ENCODE measurements around the gene AP3S2.
"Not testable (repeated sequence)": the region's sequence is repeated elsewhere in the genome, so short reads cannot be mapped to it uniquely, and the experiment has no call there.

AP3S2 gene

DNA sequence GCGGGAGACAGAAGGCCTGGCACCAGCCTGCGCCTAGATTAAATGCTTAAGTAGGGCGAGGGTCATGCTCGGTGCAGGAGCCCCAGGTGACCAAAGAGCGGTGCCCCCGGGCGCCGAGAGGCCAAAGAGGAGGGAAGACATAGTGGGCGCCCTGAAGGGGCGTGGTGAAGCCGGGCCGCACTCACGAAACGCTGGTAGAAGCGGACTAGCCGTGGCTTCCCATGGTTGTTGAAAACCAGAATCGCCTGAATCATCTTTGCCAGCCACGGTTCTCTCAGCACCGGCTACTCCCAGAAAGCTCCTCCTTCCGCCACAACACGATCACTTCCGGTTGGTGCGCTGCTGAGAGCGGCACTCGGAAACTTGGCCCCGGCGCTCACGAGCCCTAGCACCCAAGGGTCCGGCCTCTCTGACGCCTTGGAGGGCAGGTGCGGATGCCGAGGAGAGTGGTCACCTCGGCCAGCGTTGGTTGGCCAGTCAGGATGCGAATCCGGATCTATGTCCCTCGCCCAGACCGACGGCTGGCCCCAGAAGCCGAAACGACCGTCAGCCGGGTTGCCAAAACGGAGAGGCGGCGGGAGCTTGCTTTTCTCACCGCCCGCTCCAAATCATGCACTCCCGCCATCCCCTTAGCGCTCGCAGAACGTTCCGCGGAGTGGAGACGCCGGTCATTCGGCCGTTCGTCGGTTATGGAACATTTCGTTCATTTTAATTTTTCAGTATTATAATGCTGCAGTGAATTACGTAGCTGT, at the start of gene AP3S2:
TSS of gene AP3S2 (minus strand) at position 299 of the 752 bp plus-strand sequence. CDS start at position 254, 45 bp downstream.
- FAIRE-seq: no peak

DNA sequence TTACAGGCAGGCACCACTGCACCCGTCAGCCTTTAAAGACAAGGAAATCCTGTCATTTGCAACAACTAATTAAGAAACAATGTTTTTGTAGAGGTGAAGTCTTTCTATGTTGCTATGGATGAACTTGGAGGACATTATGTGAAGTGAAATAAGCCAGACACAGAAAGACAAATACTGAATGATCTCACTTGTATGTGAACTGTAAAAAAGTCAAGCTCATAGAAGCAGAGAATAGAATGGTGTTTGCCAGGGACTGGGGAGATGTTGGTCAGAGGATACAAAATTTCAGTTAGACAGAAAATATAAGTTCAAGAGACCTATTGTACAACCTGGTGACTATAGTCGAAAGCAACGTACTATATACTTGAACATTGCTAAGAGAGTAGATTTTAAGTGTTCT, 46.1 kb upstream of the AP3S2 start:
- no peak for FAIRE-seq

DNA sequence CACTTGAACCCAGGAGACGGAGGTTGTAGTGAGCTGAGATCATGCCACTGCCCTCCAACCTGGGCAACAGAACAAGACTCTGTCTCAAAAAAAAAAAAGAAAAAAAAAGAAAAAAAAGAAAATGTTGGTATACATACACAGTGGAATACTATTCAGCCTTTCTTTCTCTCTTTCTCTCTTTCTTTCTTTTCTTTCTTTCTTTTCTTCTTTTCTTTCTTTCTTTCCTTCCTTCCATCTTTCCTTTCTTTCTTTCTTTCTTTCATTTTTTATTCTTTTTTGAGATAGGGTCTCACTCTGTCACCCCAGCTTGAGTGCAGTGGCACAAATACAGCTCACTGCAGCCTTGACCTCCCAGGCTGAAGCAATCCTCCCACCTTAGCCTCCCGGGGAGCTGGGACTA, 45.6 kb upstream of the AP3S2 start:
- not testable (repeated sequence) for FAIRE-seq

DNA sequence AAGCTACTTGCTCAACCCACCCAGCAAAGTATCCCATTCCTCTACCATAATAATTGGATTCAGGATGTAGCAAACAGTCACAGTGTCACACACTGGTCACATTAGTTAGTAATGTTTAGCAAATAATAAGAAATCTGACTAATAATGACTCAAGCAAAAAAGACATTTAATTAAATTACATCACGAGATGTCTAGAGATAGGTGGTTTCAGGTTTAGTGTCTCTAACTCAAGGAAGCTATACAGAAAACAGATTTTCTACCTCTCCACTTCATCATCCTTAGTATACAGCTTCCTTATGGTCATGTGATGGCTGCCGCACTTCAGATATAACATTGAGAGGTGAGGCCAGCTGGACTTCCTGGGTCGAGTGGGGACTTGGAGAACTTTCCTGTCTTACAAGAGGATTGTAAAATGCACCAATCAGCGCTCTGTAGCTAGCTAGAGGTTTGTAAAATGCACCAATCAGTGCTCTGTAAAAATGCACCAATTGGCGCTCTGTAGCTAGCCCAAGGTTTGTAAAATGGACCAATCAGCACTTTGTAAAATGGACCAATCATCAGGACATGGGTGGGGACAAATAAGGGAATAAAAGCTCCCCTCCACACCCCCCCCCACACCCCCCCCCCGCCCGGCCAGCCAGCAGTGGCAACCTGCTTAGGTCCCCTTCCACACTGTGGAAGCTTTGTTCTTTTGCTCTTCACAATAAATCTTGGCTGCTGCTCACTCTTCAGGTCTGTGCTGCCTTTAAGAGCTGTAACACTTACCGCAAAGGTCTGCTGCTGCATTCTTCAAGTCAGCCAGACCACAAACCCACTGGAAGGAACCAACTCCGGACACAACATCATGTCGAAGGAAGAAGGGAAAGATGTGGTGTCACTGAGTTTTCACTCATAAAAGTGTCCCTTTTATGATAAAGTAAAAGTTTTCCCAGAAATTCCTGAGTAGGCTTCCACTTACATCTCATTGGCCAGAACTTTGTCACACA, 43.9 kb upstream of the AP3S2 start:
- no peak for FAIRE-seq

DNA sequence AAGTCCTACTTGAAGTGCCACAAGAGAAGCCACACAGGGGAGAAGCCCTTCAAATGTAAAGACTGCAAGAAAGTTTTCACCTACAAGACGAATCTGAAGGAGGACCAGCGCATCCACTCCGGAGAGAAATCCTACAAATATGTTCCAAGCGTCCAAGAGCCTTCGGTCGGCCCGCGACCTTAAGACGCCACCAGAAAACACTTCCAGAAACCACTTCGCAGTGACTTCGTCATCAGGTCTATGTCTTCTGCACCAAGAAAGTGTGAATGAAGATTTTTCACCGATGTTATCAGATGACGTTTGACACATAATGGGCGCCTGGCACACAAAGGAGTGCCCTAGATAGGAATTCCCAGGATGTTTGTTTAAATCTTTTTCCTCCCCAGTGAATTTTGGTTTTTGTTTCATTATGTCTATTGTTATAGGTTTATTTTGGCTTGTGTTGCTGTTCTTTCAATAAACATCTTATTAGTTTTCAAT, 43.0 kb upstream of the AP3S2 start:
- no peak for FAIRE-seq

DNA sequence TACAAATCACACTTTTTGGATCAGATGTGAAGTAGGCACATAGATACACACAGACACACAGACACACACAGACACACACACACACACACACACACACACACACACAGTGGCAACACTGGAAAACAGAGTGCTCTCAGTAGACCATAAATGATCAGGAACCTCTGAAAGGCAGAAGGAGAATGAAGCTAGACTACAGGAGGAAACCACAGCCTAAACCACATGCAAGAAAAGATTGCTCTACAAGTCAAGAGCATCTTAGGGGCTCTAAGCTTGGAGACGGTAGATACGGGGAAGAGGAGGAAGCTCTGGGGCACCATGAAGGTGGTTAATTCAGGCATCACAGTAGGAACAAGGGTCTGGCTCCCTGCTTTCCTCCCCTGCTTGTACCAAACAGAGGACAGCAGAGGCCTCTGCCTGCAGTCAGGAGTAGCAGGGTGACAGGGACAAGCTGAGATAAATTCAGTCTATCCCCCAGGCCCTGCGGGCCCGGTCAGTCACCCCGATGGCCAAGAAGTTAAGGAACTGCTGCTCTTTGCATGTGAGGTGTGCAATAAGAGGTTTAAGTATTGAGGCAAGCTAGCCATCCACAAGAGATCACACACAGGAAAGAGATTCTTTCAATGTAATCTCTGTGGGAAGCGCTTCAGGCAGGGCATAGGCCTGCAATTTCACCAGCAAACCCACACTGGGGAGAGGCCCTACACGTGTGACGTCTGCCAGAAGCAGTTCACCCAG, 42.4 kb upstream of the AP3S2 start:
- FAIRE-seq: no peak

DNA sequence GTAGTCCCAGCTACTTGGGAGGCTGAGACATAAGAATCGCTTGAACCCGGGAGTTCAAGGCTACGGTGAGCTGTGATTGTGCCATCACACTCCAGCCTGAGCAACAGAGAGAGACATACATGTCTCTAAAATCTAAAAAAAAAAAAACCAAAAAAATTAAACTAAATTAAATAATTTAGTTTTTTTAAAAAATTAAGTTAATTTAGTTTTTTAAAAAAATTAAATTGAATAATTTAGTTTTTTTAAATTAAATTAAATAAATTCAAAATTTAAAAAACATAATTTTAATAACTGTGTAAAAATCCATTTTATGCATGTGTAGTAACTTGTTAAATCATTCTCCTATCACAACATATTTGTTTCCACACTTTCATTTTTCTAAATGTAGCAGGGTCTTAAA, 39.1 kb upstream of the AP3S2 start:
- FAIRE-seq: no peak

DNA sequence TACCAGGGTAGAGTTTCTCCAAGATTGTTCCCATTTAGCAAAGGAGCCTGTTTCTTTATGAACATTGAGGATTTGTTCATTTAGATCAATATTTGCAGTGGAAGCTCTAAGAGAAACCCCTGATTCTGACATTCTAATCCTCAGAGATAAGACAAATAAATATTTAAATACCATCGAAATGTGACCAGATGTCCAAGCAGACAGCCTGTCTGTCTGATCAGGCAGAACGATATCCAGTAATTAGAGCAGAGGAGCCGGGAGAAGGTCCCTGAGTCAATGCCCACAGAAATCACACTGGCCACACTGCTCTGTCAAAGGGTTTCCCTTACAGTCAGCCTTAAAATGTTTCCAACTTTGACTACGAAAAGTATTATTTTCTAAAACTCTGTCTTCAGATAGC, 34.6 kb upstream of the AP3S2 start:
- FAIRE-seq: no peak

DNA sequence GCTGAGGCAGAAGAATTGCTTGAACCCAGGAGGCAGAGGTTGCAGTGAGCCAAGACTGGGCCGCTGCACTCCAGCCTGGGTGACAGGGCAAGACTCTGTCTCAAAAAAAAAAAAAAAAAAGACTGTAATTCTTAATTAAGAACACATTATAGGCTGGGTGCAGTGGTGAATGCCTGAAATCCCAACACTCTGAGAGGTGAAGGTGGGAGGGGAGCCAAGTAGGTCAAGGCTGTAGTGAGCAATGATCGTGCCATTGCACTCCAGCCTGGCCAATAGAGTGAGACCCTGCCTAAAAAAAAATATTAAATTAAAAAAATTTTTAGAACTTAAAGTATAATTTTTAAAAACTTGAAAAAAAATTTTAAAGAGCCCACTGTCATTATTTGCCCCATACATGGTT, 32.4 kb upstream of the AP3S2 start:
- FAIRE-seq: no peak

DNA sequence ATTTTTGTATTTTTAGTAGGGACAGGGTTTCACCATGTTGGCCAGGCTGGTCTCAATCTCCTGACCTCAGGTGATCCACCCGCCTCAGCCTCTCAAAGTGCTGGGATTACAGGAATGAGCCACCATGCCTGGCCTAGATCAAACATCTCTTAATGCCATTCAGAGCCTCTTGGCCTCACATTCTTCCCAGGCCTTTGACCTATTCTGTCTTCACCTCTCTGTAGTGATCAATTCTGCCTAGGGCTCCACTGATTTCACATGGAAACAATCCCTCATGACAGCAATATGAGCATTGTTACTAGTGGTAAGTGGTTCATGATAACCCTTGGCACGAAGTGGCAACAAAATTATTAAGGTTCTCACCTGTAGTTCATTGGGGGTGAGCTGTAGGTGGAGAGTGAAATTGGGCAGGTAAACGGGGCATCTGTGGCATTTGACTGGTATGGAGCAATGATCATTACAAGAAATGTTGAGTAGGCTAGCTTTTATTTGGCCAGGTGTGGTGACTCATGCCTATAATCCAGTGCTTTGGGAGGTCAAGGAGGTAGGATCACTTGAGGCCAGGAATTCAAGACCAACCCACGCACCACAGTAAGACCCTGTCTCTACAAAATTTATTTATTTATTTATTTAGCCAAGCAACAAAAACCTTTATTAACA, 23.8 kb upstream of the AP3S2 start:
- FAIRE-seq: no peak

DNA sequence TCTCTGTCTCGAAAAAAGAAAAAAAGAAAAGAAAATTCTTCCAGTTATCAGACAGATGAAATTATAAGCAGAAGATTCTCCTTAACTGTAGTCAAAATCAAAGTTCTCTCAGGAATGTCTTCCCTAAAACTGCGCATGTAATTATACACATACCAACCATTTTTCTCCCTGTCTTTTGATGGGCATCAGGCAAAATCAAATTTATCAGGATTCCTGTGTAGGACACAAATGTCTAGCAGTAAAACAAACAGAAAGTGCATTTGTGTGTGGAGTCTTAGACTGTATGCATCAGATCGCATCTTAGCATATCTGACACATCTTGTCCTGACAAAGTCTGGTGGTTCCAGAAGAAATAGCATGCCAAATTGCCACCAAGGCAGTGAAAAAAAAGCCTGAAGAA, 22.9 kb upstream of the AP3S2 start:
- no peak for FAIRE-seq

DNA sequence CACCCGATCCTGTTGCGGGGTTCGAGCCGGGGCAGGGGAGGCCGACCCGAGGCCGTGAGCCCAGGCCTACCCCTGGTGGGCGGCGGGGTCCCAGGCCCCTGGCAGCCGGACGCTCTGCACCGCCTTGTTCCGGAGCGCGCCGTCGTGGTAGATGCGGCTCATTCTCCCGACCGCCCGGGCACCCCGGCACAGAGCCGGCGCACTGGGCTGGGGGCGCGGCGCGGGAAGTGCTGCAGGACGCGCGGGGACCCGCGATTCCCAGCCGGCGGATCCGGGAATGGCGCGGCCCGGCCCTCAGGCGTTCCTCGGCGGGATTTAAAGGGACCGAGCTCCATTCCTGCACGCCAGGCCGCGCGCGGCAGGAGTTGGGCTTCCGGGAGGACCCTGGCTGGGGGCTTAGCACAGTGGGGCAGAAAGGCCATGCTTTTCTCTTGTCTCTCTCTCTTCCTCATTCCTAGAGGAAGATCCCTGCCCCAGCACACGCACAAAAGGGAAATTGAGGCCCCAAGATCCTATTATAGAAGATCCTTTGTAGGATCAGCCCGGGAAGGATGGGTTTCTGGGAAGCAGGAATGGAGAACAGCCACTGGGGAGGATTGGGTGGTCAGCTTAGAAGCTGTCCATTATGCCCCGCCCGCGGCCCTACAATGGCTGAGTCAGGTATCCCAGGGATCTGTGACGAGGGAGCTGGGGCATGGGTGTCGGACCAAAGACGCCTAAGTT, 19.0 kb upstream of the AP3S2 start, which contains the start of gene ARPIN:
TSS of gene ARPIN (minus strand) at position 279 of the 723 bp plus-strand sequence. CDS start at position 162, 117 bp downstream.
- FAIRE-seq: no peak

DNA sequence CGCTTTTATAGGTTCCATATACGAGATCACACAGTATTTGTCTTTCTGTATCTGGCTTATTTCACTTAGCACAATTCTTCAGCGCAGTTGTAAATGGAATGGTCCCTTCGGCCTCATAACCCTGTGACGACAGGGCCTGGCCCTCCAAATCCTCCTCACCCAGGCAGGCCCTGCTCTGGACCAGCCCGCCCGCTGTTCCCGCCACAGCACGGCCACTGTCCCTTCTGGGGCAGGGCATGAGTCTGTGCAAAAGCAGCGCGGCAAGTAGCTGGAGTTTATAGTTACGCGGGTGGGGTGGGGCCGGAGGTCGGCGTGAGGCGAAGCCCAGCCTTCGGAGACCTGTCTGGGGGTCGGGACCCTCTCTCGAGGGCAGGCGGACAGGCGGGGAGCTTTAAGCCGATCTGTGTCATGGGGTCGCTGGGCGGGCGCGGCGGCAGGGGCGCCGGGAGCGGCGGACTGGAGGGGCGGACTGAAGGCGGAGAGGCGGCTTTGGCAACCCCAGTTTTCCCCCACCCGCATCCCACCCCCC, 18.4 kb upstream of the AP3S2 start:
- no peak for FAIRE-seq

DNA sequence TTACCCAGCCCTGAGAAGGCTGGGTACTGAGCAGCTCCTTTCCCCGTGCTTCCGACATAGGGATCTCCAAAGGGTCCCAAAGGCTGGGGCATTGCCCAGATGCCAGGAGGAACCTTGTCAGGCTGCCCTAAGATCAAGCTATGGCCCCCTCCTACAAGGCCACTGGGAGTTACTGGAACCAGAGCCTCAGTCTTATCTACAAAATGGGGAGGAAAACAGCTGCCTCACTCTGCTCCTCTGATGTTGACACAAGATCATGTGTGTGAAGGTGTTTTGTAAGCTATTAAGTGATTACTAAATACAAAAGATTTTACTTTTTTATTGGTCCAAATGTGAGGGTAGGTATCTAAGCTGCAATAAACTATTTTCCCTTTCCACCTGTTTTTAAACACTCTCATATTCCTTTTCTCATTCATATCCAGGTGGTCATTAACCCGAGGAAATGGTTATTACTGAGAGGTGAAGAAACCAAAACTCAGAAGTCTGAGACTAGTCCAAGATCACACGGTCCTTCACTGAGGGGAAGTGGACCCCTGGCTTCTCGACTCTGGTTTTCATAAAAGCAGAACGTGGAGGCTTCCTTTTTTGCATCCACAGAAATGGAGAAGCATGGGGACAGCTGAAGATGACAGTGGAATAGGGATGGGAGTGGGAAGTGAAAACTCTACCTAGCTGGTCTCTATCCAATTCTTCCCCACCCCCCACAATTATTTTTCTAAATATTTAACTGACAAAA, 17.3 kb upstream of the AP3S2 start:
- FAIRE-seq: no peak

DNA sequence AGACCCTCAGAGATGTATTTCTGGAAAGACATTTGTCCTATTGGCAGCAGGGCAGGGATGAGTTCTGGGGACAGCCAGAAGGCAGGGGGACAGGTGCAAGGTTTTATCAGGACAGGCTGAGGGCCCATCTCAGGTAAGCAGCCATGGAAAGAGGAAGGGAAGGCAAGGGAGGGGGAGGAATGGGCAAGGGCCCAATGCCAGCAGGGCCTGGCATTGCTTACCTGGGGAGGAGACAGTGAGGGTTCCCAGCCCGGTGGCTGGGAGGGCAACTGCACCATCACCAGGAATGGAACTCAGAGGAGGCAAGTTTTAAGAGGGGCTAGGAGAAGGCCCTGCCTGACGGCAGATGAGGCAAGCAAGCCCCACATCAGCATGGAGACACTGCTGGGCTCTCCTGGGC, 15.8 kb upstream of the AP3S2 start:
- no peak for FAIRE-seq

DNA sequence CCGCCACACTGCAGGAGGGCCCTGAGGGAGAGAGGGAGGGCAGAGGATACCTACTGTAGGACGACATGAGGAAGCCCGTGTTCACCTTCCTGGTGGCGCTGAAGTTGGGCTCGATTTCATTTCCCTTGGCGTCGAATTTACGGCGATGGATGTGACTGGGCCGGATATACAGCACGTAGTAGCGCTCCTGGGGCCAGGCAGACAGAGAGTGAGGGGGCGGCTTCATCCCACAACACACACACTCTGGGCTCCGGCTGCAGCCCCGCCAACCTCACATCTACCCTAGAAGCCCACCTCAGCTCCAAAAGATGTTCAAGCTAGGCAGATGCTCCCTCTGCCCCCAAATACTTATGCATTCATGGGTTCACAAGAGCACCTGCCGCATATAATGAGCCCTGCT, 14.4 kb upstream of the AP3S2 start:
- no peak for FAIRE-seq

DNA sequence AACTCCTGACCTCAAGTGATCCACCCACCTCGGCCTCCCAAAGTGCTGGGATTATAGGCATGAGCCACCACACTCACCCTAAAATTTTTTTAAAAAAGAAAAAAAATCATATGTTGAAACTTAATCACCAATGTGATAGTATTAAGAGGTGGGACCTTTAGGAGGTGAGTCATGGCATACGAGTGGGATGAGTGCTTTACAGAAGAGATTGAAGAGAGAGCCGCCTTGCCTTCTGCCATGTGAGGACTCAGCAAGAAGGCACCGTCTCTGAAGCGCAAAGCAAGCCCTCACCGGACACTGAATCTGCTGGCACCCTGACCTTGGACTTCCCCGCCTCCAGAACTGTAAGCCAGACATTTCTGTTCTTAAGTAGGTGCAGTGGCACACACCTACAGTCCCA, 13.5 kb upstream of the AP3S2 start:
- FAIRE-seq: no peak

DNA sequence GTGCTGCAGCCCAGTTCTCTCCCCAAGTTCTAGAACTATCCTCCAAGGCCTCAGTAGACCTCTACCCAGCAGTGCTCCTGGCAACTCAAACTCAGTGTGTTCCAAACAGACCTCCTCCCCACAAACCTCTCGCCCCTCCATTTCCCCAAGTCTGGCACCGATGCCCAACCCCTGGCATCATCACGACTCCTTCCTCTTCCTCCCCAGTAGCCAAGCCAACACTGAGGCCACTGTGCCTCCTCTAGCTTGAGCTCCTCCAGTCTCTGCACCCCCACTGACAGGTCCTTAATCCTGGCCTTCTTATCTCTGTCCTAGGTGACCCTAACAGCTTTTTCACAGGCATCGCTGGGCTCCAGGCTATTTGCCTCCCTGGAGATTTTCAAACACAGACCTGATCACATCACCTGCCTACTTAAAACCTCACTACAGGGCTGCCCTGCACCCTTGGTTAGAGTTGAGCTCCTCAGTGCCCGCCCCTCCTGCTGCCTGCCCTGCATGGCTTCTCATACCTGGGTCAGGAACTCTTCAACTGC, 12.1 kb upstream of the AP3S2 start:
- no peak for FAIRE-seq

DNA sequence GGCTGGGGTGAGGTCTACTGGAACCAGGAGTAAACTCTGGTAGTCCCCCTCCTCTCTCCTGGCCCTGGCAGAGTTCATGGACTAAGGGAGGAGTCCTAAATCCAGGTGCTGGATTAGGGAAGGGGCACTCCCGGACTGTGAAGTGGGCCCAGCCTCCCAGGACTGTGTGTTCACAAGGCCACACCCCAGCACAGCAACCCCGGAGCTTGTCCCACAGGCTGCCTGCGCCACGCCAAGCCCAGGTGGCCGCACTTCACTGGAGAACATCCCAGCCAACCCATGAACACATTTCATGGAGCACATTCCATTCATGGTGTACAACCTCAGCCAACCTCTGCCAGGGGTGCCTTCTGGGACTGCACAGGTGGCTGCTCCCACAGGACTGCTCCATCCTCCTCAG, 10.7 kb upstream of the AP3S2 start:
- no peak for FAIRE-seq

DNA sequence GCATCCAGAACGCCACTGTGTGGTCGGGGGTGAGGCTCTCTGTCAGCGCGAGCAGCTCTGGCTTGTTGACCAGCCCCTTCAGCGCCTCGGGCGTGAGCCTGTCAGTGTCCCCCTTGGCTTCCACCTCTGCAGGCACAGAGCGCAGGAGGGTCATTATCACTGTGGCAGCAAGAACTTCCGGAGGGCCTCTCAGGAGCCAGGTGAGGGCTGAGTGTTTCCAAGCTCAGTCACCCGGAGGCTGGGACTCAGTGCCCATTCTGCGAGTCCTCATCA, 10.0 kb upstream of the AP3S2 start:
- FAIRE-seq: no peak

Measured in colon (tissue), 2 donors.